Measurements from ENCODE around the gene ILKAP. TPM values are rescaled to one million over a fixed set of nuclear protein-coding genes. Genes with fewer than 3 reads are reported as not detected.

Gene ILKAP
- total RNA-seq, 1 experiment from 2014 or later = 53.4 TPM

DNA sequence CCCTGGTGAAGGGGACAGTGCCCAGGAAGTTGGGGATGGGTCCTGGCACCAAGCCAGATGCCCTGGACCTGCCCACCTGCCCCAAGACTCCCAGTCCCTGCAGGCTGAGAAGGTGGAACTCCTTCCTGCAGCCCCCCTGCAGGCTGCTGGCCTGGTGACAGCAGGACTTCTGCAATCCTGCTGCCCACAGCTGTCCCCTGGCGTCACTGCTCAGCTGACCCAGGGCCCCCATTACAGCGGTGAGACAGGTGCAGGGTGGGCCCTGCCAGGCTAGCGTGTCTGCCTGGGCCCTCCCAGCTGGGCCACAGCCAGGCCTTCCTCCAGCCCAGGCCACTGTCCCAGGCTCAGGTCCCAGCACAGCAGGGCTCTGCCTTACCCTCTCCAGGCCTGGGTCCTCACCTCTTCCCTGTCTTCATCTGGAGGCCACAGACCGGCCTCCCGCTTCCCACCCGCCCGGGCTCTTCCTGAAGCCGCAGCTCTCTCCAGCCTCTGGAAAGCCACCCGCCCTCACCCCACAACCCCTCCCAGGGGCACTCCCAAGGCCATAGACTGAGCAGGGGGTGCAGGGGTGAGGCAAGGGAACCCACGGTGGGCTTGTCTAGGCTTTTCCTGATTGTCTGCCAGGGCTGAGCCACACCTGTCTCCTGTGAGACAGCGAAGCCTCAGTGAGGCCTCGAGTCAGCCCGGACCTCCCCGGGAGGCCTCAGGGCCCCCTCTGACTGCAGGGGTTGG is 53.5 kb downstream of the ILKAP start (continued):
- TF ChIP-seq, protein P1, sequence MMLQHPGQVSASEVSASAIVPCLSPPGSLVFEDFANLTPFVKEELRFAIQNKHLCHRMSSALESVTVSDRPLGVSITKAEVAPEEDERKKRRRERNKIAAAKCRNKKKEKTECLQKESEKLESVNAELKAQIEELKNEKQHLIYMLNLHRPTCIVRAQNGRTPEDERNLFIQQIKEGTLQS (IDR thresholded peaks at IDR 0.05) = no peak
- no peak for TF ChIP-seq ELF1 (IDR thresholded peaks at IDR 0.05; ENCODE audit: borderline replicate concordance, low read depth)
- TF ChIP-seq, protein P2, sequence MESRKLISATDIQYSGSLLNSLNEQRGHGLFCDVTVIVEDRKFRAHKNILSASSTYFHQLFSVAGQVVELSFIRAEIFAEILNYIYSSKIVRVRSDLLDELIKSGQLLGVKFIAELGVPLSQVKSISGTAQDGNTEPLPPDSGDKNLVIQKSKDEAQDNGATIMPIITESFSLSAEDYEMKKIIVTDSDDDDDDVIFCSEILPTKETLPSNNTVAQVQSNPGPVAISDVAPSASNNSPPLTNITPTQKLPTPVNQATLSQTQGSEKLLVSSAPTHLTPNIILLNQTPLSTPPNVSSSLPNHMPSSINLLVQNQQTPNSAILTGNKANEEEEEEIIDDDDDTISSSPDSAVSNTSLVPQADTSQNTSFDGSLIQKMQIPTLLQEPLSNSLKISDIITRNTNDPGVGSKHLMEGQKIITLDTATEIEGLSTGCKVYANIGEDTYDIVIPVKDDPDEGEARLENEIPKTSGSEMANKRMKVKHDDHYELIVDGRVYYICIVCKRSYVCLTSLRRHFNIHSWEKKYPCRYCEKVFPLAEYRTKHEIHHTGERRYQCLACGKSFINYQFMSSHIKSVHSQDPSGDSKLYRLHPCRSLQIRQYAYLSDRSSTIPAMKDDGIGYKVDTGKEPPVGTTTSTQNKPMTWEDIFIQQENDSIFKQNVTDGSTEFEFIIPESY (IDR thresholded peaks at IDR 0.05; ENCODE audit: extremely low read depth, insufficient replicate concordance, low read length) = no peak
- no peak for TF ChIP-seq YY1 (IDR thresholded peaks at IDR 0.05; ENCODE audit: extremely low read depth, insufficient replicate concordance, low read depth, low read length)

DNA sequence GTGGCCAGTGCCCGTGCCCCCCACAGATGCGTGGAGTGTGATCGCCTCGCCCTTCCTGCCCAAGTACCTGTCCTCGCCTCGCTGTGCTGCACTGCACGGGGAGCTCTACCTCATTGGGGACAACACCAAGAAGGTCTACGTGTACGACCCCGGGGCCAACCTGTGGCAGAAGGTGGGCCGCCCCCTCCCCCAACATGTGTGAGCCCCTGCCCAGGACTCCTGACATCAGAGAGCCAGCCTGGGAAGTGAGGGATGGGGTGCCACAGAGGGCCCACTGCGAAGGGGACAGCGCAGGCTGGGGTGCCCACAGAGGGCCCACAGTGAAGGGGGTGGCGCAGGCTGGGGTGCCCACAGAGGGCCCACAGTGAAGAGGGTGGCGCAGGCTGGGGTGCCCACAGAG is 54.5 kb downstream of the ILKAP start:
- intact Hi-C loops (cut with micrococcal nuclease) = no loop called here
- no peak overlapping the region for H3K27ac ChIP-seq (ENCODE audit: low read depth, low read length)
- ATAC-seq (no peak), DNase-seq (ENCODE audit: low read depth, low spot score) (no peak)
- H3K4me1 ChIP-seq (ENCODE audit: control insufficient read depth in 1 of 2, insufficient read depth in 2 of 2, low read length in 2 of 2) = peaks cover 7 to 31% of the 10 kb centered on the region in 2 experiments
- H3K9me3 ChIP-seq (ENCODE audit: control insufficient read depth in 1 of 2, insufficient read depth in 1 of 2, low read depth in 1 of 2, low read length in 2 of 2) = no peaks in the 10 kb centered on the region
- H4K20me1 ChIP-seq (ENCODE audit: insufficient read depth) = no peaks in the 10 kb centered on the region
- ChIA-PET POLR2A (no interaction called here), CTCF (interaction anchor here (1.2 kb wide), 1 partner anchor 114 kb away, joined by 3 read pairs; no protein-coding TSS in a partner anchor), RAD21 (ENCODE audit: low non-redundant PET in 1 of 2, low total read pairs in 2 of 2, uncharacterized antibody in 2 of 2, unreplicated experiment in 2 of 2) (no interaction called here)
- no peaks in the 10 kb centered on the region for H3K27me3 ChIP-seq (ENCODE audit: insufficient read depth, low read length)
- H2AFZ ChIP-seq (ENCODE audit: low read depth, low read length, poor library complexity, severe bottlenecking) = no peak overlapping the region
- no peak overlapping the region for H3K4me2 ChIP-seq (ENCODE audit: low read length)
- no peak overlapping the region for H3K4me3 ChIP-seq (replicated peaks in 1 of 2; ENCODE audit: low read depth in 1 of 2, low read length in 2 of 2)
- no TSS peak for BruUV-seq (replicated peaks)
- no peaks in the 10 kb centered on the region for H3K79me2 ChIP-seq (ENCODE audit: insufficient read depth, low read length)
- TF ChIP-seq, protein P3, sequence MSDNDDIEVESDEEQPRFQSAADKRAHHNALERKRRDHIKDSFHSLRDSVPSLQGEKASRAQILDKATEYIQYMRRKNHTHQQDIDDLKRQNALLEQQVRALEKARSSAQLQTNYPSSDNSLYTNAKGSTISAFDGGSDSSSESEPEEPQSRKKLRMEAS (IDR thresholded peaks at IDR 0.05) = no peak
- TF ChIP-seq CEBPB (IDR thresholded peaks at IDR 0.05; ENCODE audit: low read depth) = no peak
- no peak for TF ChIP-seq JUND (IDR thresholded peaks at IDR 0.05)
- TF ChIP-seq SIN3A (IDR thresholded peaks at IDR 0.05; ENCODE audit: low read depth) = no peak
- no peak for TF ChIP-seq ZFX (IDR thresholded peaks at IDR 0.05)
- TF ChIP-seq POLR2A (IDR thresholded peaks at IDR 0.05; ENCODE audit: borderline replicate concordance, extremely low read depth, insufficient read depth, insufficient read length) = no peak
- TF ChIP-seq, protein P2 (IDR thresholded peaks at IDR 0.05; ENCODE audit: extremely low read depth, insufficient replicate concordance, low read length) = no peak
- TF ChIP-seq, protein P1 (IDR thresholded peaks at IDR 0.05) = no peak
- TF ChIP-seq TCF7L2 (IDR thresholded peaks at IDR 0.05; ENCODE audit: borderline replicate concordance, extremely low read depth, insufficient read depth, insufficient read length) = no peak
- TF ChIP-seq EZH2 (IDR thresholded peaks at IDR 0.05) = no peak
- TF ChIP-seq ZNF274 (IDR thresholded peaks at IDR 0.05; ENCODE audit: low read depth, low read length) = no peak
- no peak for TF ChIP-seq ELF1 (IDR thresholded peaks at IDR 0.05; ENCODE audit: borderline replicate concordance, low read depth)
- H3K9me2 ChIP-seq (ENCODE audit: insufficient read depth) = no peaks in the 10 kb centered on the region
- H3K9ac ChIP-seq (ENCODE audit: low read length) = no peak overlapping the region
- H3K36me3 ChIP-seq (ENCODE audit: control insufficient read depth in 1 of 2, insufficient read depth in 2 of 2, low read length in 2 of 2) = no peaks in the 10 kb centered on the region
